H9 (cell line): ENCODE results near the gene PCSK2. TPM values are rescaled to one million over a fixed set of nuclear protein-coding genes. Genes with fewer than 3 reads are reported as not detected.

Source experiments
- DNase-seq: peaks from one replicate; pipeline ENCODE4 v3.0.0-alpha.2; 2017
- H2AFZ ChIP-seq: one replicate; pipeline ENCODE4 v1.6.1; 2013; ENCODE audit warnings: mild to moderate bottlenecking, low read length, control low read depth, moderate library complexity
- H2AK5ac ChIP-seq: 2 replicates; pipeline ENCODE4 v1.6.1; 2013; ENCODE audit warnings: low read length, control low read depth, mixed read lengths; ENCODE audit not compliant: insufficient read length
- H2BK120ac ChIP-seq: one replicate; pipeline ENCODE4 v1.6.1; 2013; ENCODE audit warnings: low read depth, mild to moderate bottlenecking, low read length, control low read depth, inconsistent platforms; ENCODE audit not compliant: poor library complexity, severe bottlenecking
- H2BK12ac ChIP-seq: 2 replicates; pipeline ENCODE4 v1.6.1; 2013; ENCODE audit warnings: low read length, control low read depth, mixed read lengths, low read depth; ENCODE audit not compliant: insufficient read length
- H2BK15ac ChIP-seq: 2 replicates; pipeline ENCODE4 v1.6.1; 2013; ENCODE audit warnings: low read depth, low read length, control low read depth
- H2BK20ac ChIP-seq: one replicate; pipeline ENCODE4 v1.6.1; 2013; ENCODE audit warnings: low read depth, mild to moderate bottlenecking, low read length, control low read depth, inconsistent platforms; ENCODE audit not compliant: poor library complexity, severe bottlenecking
- H2BK5ac ChIP-seq: 2 replicates; pipeline ENCODE4 v1.6.1; 2013; ENCODE audit warnings: low read length, control low read depth, mixed read lengths; ENCODE audit not compliant: insufficient read length
- H3K14ac ChIP-seq: 2 replicates; pipeline ENCODE4 v1.6.1; 2013; ENCODE audit warnings: low read length, control low read depth; ENCODE audit not compliant: insufficient read depth
- H3K18ac ChIP-seq: 2 replicates; pipeline ENCODE4 v1.6.1; 2013; ENCODE audit warnings: low read depth, mild to moderate bottlenecking, mixed read lengths, low read length, control low read depth; ENCODE audit not compliant: insufficient read length
- H3K23ac ChIP-seq: 2 replicates; pipeline ENCODE4 v1.6.1; 2013; ENCODE audit warnings: low read length, control low read depth, mixed read lengths, low read depth; ENCODE audit not compliant: insufficient read length
- H3K23me2 ChIP-seq: 2 replicates; pipeline ENCODE4 v1.6.1; 2013; ENCODE audit warnings: low read depth, mild to moderate bottlenecking, mixed read lengths, low read length, control low read depth; ENCODE audit not compliant: insufficient read length, poor library complexity, severe bottlenecking
- H3K27ac ChIP-seq: 2 replicates; pipeline ENCODE4 v1.5.1; 2013; ENCODE audit warnings: low read length, control low read depth, mixed read lengths, low read depth; ENCODE audit not compliant: insufficient read length
- H3K27me3 ChIP-seq: 2 replicates; pipeline ENCODE4 v1.6.1; 2013; ENCODE audit warnings: low read length, control low read depth, inconsistent platforms; ENCODE audit not compliant: insufficient read depth
- H3K4ac ChIP-seq: 2 replicates; pipeline ENCODE4 v1.6.1; 2013; ENCODE audit warnings: low read depth, mild to moderate bottlenecking, control low read depth, inconsistent platforms, low read length, moderate library complexity
- H3K4me1 ChIP-seq: 2 replicates; pipeline ENCODE4 v1.6.1; 2013; ENCODE audit warnings: low read length, control low read depth, inconsistent platforms; ENCODE audit not compliant: insufficient read depth
- H3K4me2 ChIP-seq: 2 replicates; pipeline ENCODE4 v1.6.1; 2013; ENCODE audit warnings: low read length, control low read depth, mixed read lengths; ENCODE audit not compliant: insufficient read length, insufficient read depth
- H3K56ac ChIP-seq: 2 replicates; pipeline ENCODE4 v1.6.1; 2013; ENCODE audit warnings: low read depth, mild to moderate bottlenecking, mixed read lengths, low read length, control low read depth; ENCODE audit not compliant: insufficient read length
- H3K79me1 ChIP-seq: 2 replicates; pipeline ENCODE4 v1.6.1; 2013; ENCODE audit warnings: low read depth, mild to moderate bottlenecking, moderate library complexity, low read length, control low read depth, inconsistent platforms; ENCODE audit not compliant: insufficient read depth, poor library complexity, severe bottlenecking
- H3K79me2 ChIP-seq: 2 replicates; pipeline ENCODE4 v1.6.1; 2013; ENCODE audit warnings: low read length, control low read depth, inconsistent platforms; ENCODE audit not compliant: insufficient read depth
- H3K9ac ChIP-seq: 2 replicates; pipeline ENCODE4 v1.6.1; 2013; ENCODE audit warnings: low read length, control low read depth, mixed read lengths; ENCODE audit not compliant: insufficient read length; ENCODE audit errors: extremely low read depth
- H3K9me3 ChIP-seq: one replicate; pipeline ENCODE4 v1.6.1; 2013; ENCODE audit warnings: low read depth, low read length, inconsistent platforms; ENCODE audit not compliant: control insufficient read depth
- H3T11ph ChIP-seq: one replicate; pipeline ENCODE4 v1.6.1; 2013; ENCODE audit warnings: mild to moderate bottlenecking, low read length, control low read depth, inconsistent platforms
- H4K20me1 ChIP-seq: one replicate; pipeline ENCODE4 v1.6.1; 2013; ENCODE audit not compliant: control insufficient read depth, insufficient read length, insufficient read depth
- H4K5ac ChIP-seq: 2 replicates; pipeline ENCODE4 v1.6.1; 2013; ENCODE audit warnings: low read depth, mild to moderate bottlenecking, mixed read lengths, low read length, control low read depth; ENCODE audit not compliant: insufficient read length
- H4K8ac ChIP-seq: replicated peaks from 2 replicates; pipeline ENCODE4 v1.6.1; 2013; ENCODE audit warnings: low read length, control low read depth, mixed read lengths, low read depth; ENCODE audit not compliant: insufficient read length
- H4K91ac ChIP-seq: 2 replicates; pipeline ENCODE4 v1.6.1; 2013; ENCODE audit warnings: low read depth, mild to moderate bottlenecking, moderate library complexity, mixed read lengths, low read length, control low read depth; ENCODE audit not compliant: insufficient read length
- H3K27ac Mint-ChIP-seq, 3 experiments: 2 replicates in 2 of 3; 3 replicates in 1 of 3; pipeline ENCODE4 v1.8.0; 2020 to 2021; ENCODE audit warnings: mixed read lengths in 3 of 3, mild to moderate bottlenecking in 1 of 3, moderate library complexity in 1 of 3
- H3K27me3 Mint-ChIP-seq: 2 replicates; pipeline ENCODE4 v1.8.0; 2021; ENCODE audit warnings: low read depth, mild to moderate bottlenecking, moderate library complexity, mixed read lengths
- H3K36me3 Mint-ChIP-seq, 3 experiments: 2 replicates in 2 of 3; 3 replicates in 1 of 3; pipeline ENCODE4 v1.8.0; 2020 to 2021; ENCODE audit warnings: low read depth in 3 of 3, mixed read lengths in 3 of 3; ENCODE audit not compliant: insufficient read depth in 1 of 3
- H3K4me1 Mint-ChIP-seq, 2 experiments: 2 replicates each; pipeline ENCODE4 v1.8.0; 2020; ENCODE audit warnings: mixed read lengths in 2 of 2
- H3K4me3 Mint-ChIP-seq, 2 experiments: 2 replicates in 1 of 2; 3 replicates in 1 of 2; pipeline ENCODE4 v1.8.0; 2020 to 2021; ENCODE audit warnings: mild to moderate bottlenecking in 2 of 2, mixed read lengths in 2 of 2, moderate library complexity in 1 of 2
- H3K9me3 Mint-ChIP-seq, 2 experiments: 2 replicates in 1 of 2; 3 replicates in 1 of 2; pipeline ENCODE4 v1.8.0; 2020; ENCODE audit warnings: mild to moderate bottlenecking in 2 of 2, mixed read lengths in 2 of 2, moderate library complexity in 1 of 2
- WGBS: extraction: QIAGEN DNeasy Blood & Tissue Kit; methylation state at CpG from one replicate; pipeline ENCODE4 v1.1.7; 2013; ENCODE audit warnings: missing lambda C conversion rate, low lambda C conversion rate, mixed read lengths; ENCODE audit not compliant: insufficient read length; ENCODE audit errors: extremely low coverage; 5-methylcytosine and 5-hydroxymethylcytosine counted together
- total RNA-seq: library from RNA; stranded (reverse); gene quantifications from 2 replicates; pipeline ENCODE4 v1.2.1, GENCODE V29; 2021
- TF ChIP-seq, protein P1 (sequence below): fragments of 200-600 bp; sonication (generic); conservative IDR thresholded peaks from 3 replicates; pipeline ENCODE4 v1.8.0; 2021; ENCODE audit warnings: antibody characterized with exemption, mild to moderate bottlenecking

PCSK2 gene
- total RNA-seq, 1 experiment from 2014 or later, result 2.8 TPM

DNA sequence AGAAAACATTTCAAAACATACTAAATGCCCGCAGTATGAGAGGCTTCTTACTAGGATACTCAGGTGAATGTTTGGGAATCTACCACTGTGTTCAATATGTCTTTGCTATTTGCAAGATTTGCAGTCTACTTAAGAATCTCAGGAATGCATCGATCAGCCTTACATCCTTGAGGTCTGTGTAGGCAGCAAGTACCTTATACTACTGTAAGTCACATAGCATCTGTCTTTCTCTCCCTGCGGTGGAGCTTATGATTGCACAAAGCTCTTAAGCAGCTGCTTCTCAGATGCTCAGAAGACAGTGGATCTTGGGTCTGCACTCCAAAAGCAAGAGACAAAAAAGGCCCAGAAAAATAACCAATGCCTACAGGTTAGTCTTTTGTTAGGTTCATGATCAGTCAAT lies 21.4 kb downstream of the PCSK2 start:
- no peak overlapping the region for H3K27ac ChIP-seq
- H3K4me2 ChIP-seq, result no peak overlapping the region
- no peak overlapping the region for H3K4ac ChIP-seq
- no peaks in the 10 kb centered on the region for H3K9me3 ChIP-seq
- no peak overlapping the region for H3K23ac ChIP-seq
- no peaks in the 10 kb centered on the region for H3K23me2 ChIP-seq
- Mint-ChIP-seq H3K9me3 (no peaks in the 10 kb centered on the region), H3K4me3 (no peak overlapping the region), H3K4me1 (peaks cover 11 to 12% of the 10 kb centered on the region in 2 experiments), H3K36me3 (no peaks in the 10 kb centered on the region; a peak in 1 of 7 replicates), H3K27ac (peak overlapping the region in 1 of 3 experiments; percentile 65; a peak in 1 of 7 replicates), H3K27me3 (no peaks in the 10 kb centered on the region)
- H4K8ac ChIP-seq, result no peak overlapping the region
- H3K4me1 ChIP-seq, result no peaks in the 10 kb centered on the region
- TF ChIP-seq, protein P1, sequence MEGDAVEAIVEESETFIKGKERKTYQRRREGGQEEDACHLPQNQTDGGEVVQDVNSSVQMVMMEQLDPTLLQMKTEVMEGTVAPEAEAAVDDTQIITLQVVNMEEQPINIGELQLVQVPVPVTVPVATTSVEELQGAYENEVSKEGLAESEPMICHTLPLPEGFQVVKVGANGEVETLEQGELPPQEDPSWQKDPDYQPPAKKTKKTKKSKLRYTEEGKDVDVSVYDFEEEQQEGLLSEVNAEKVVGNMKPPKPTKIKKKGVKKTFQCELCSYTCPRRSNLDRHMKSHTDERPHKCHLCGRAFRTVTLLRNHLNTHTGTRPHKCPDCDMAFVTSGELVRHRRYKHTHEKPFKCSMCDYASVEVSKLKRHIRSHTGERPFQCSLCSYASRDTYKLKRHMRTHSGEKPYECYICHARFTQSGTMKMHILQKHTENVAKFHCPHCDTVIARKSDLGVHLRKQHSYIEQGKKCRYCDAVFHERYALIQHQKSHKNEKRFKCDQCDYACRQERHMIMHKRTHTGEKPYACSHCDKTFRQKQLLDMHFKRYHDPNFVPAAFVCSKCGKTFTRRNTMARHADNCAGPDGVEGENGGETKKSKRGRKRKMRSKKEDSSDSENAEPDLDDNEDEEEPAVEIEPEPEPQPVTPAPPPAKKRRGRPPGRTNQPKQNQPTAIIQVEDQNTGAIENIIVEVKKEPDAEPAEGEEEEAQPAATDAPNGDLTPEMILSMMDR, result no peak
- H3K79me1 ChIP-seq, result no peaks in the 10 kb centered on the region
- no peak overlapping the region for H2BK20ac ChIP-seq
- H2BK12ac ChIP-seq, result no peak overlapping the region
- H2AK5ac ChIP-seq, result no peak overlapping the region
- H3K9ac ChIP-seq, result no peak overlapping the region
- H3K14ac ChIP-seq, result no peak overlapping the region
- H3K18ac ChIP-seq, result no peak overlapping the region
- no peak overlapping the region for H4K5ac ChIP-seq
- H3K56ac ChIP-seq, result no peak overlapping the region
- H2BK15ac ChIP-seq, result no peak overlapping the region
- no peaks in the 10 kb centered on the region for H4K20me1 ChIP-seq
- no peaks in the 10 kb centered on the region for H3K27me3 ChIP-seq
- no peak for DNase-seq
- no peak overlapping the region for H2BK5ac ChIP-seq
- no peak overlapping the region for H2BK120ac ChIP-seq
- no CpG with 5 or more reads among the region's 3 CpGs for WGBS
- no peak overlapping the region for H4K91ac ChIP-seq
- H2AFZ ChIP-seq, result no peak overlapping the region
- no peaks in the 10 kb centered on the region for H3K79me2 ChIP-seq
- H3T11ph ChIP-seq, result no peak overlapping the region
